Astrocyte (in vitro differentiated cells and primary cell): ENCODE measurements around the gene NCBP1. TPM values are rescaled to one million over a fixed set of nuclear protein-coding genes. Genes with fewer than 3 reads are reported as not detected.

Experiments used
- DNase-seq: peaks from one replicate; pipeline ENCODE4 v3.0.0-alpha.2; 2010; ENCODE audit warnings: low read depth
- FAIRE-seq: peaks from 2 replicates; lab custom pipeline; 2011; peaks lifted over from hg19 to GRCh38; lab: Jason Lieb, UNC
- H2AFZ ChIP-seq: 2 replicates; pipeline ENCODE4 v1.6.0; 2012; ENCODE audit warnings: low read depth, low read length, inconsistent platforms
- H3K27ac ChIP-seq: 2 replicates; pipeline ENCODE4 v1.5.1; 2011; ENCODE audit warnings: low read depth, low read length, inconsistent platforms
- H3K27me3 ChIP-seq: 2 replicates; pipeline ENCODE4 v1.6.0; 2011; ENCODE audit warnings: low read length, inconsistent platforms; ENCODE audit not compliant: insufficient read depth
- H3K36me3 ChIP-seq: 2 replicates; pipeline ENCODE4 v1.5.1; 2011; ENCODE audit warnings: low read length, inconsistent platforms; ENCODE audit not compliant: insufficient read depth
- H3K4me1 ChIP-seq: 2 replicates; pipeline ENCODE4 v1.5.1; 2011; ENCODE audit warnings: low read length, inconsistent platforms; ENCODE audit not compliant: insufficient read depth
- H3K4me2 ChIP-seq: 2 replicates; pipeline ENCODE4 v1.6.0; 2012; ENCODE audit warnings: low read length, inconsistent platforms
- H3K4me3 ChIP-seq: 2 replicates; pipeline ENCODE4 v1.5.1; 2011; ENCODE audit warnings: low read depth, mild to moderate bottlenecking, low read length, inconsistent platforms; ENCODE audit not compliant: insufficient read depth
- H3K79me2 ChIP-seq: 2 replicates; pipeline ENCODE4 v1.6.0; 2012; ENCODE audit warnings: mild to moderate bottlenecking, low read length, inconsistent platforms; ENCODE audit not compliant: insufficient read depth
- H3K9ac ChIP-seq: 2 replicates; pipeline ENCODE4 v1.6.0; 2012; ENCODE audit warnings: mild to moderate bottlenecking, low read length, inconsistent platforms
- H3K9me3 ChIP-seq: 2 replicates; pipeline ENCODE4 v1.5.1; 2012; ENCODE audit warnings: low read depth, mild to moderate bottlenecking, low read length, inconsistent platforms; ENCODE audit not compliant: insufficient read depth
- H4K20me1 ChIP-seq: 2 replicates; pipeline ENCODE4 v1.6.0; 2012; ENCODE audit warnings: low read length, inconsistent platforms; ENCODE audit not compliant: insufficient read depth
- H3K27ac Mint-ChIP-seq: one replicate; pipeline ENCODE4 v1.8.0; 2021; ENCODE audit warnings: mild to moderate bottlenecking, mixed read lengths; ENCODE audit not compliant: unreplicated experiment
- H3K27me3 Mint-ChIP-seq: one replicate; pipeline ENCODE4 v1.8.0; 2021; ENCODE audit warnings: low read depth, mixed read lengths; ENCODE audit not compliant: unreplicated experiment
- H3K36me3 Mint-ChIP-seq: one replicate; pipeline ENCODE4 v1.8.0; 2021; ENCODE audit warnings: low read depth, mixed read lengths; ENCODE audit not compliant: unreplicated experiment
- H3K4me1 Mint-ChIP-seq: one replicate; pipeline ENCODE4 v1.8.0; 2021; ENCODE audit warnings: low read depth, mixed read lengths; ENCODE audit not compliant: unreplicated experiment
- H3K4me3 Mint-ChIP-seq: one replicate; pipeline ENCODE4 v1.8.0; 2021; ENCODE audit warnings: mild to moderate bottlenecking, moderate library complexity, mixed read lengths; ENCODE audit not compliant: unreplicated experiment
- H3K9me3 Mint-ChIP-seq: one replicate; pipeline ENCODE4 v1.8.0; 2021; ENCODE audit warnings: mild to moderate bottlenecking, mixed read lengths; ENCODE audit not compliant: unreplicated experiment
- CTCF ChIP-seq: IDR thresholded peaks from 2 replicates; pipeline ENCODE4 v1.5.1; 2011; ENCODE audit warnings: low read depth, mild to moderate bottlenecking, inconsistent platforms, low read length, moderate library complexity; ENCODE audit not compliant: insufficient read depth
- EZH2 ChIP-seq: IDR thresholded peaks from 2 replicates; pipeline ENCODE4 v1.6.1; 2012; ENCODE audit warnings: mild to moderate bottlenecking, low read length, inconsistent platforms; ENCODE audit not compliant: insufficient read depth
- total RNA-seq: library from RNA; stranded (reverse); gene quantifications from 2 replicates; pipeline ENCODE4 v1.2.1, GENCODE V29; 2021

NCBP1 gene
- total RNA-seq, 1 donor from 2014 or later = 43.0 TPM

GRCh38 chr9:97675655-97676054, 42.0 kb downstream of the NCBP1 start:
- Histone ChIP-seq H2AFZ (no peak overlapping the region), H3K9me3 (no peaks in the 10 kb centered on the region), H3K36me3 (peaks cover 53% of the 10 kb centered on the region), H3K4me2 (no peak overlapping the region), H3K4me3 (no peak overlapping the region), H3K79me2 (no peaks in the 10 kb centered on the region), H3K27me3 (no peaks in the 10 kb centered on the region), H3K27ac (no peak overlapping the region), H4K20me1 (peaks cover 4% of the 10 kb centered on the region), H3K4me1 (no peaks in the 10 kb centered on the region), H3K9ac (no peak overlapping the region)
- peaks cover 2% of the 10 kb centered on the region for H3K36me3 Mint-ChIP-seq
- H3K4me1 Mint-ChIP-seq = no peaks in the 10 kb centered on the region
- no peak for DNase-seq
- H3K4me3 Mint-ChIP-seq = no peak overlapping the region
- no peaks in the 10 kb centered on the region for H3K9me3 Mint-ChIP-seq
- TF ChIP-seq CTCF = no peak
- no peak for TF ChIP-seq EZH2
- FAIRE-seq = no peak
- H3K27me3 Mint-ChIP-seq = no peaks in the 10 kb centered on the region
- H3K27ac Mint-ChIP-seq = no peak overlapping the region

GRCh38 chr9:97682242-97682641, 48.6 kb downstream of the NCBP1 start:
- peaks cover 24% of the 10 kb centered on the region for H3K36me3 ChIP-seq
- H3K9ac ChIP-seq = no peak overlapping the region
- H3K4me3 ChIP-seq = no peak overlapping the region
- H2AFZ ChIP-seq = no peak overlapping the region
- peaks cover 2% of the 10 kb centered on the region for H3K9me3 Mint-ChIP-seq
- no peak overlapping the region for H3K4me2 ChIP-seq
- H3K4me1 Mint-ChIP-seq = no peaks in the 10 kb centered on the region
- H3K27ac Mint-ChIP-seq = no peak overlapping the region
- FAIRE-seq (no peak), DNase-seq (no peak)
- no peaks in the 10 kb centered on the region for H3K4me1 ChIP-seq
- H3K36me3 Mint-ChIP-seq = peaks cover 9% of the 10 kb centered on the region
- no peaks in the 10 kb centered on the region for H3K79me2 ChIP-seq
- H3K27ac ChIP-seq = no peak overlapping the region
- H3K9me3 ChIP-seq = no peaks in the 10 kb centered on the region
- H3K4me3 Mint-ChIP-seq = no peak overlapping the region
- H4K20me1 ChIP-seq = no peaks in the 10 kb centered on the region
- no peaks in the 10 kb centered on the region for H3K27me3 Mint-ChIP-seq
- H3K27me3 ChIP-seq = no peaks in the 10 kb centered on the region
- TF ChIP-seq EZH2 = no peak
- TF ChIP-seq CTCF = no peak

DNA sequence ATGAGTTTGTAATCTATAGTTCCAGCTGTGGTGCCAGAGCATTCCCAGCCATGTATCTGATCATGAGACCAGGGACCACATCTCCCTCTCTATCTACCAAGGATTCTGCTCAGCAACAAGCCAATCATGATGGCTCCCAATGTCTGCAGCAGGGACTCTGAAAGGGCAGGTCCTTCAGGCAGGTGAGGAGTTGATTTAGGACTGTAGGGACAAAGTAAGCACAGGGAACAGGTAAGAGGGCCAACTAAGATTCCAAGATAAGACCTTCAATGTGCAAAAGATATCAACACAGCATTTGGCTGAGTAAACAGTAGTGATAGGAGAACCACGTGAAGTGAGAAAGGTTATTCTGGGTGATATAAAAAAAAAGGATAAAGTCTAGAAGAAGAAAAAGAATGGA, 55.0 kb downstream of the NCBP1 start:
- no peaks in the 10 kb centered on the region for H3K9me3 ChIP-seq
- H3K36me3 Mint-ChIP-seq = peaks cover 19% of the 10 kb centered on the region
- no peak overlapping the region for H3K9ac ChIP-seq
- H3K27me3 ChIP-seq = no peaks in the 10 kb centered on the region
- peaks cover 5% of the 10 kb centered on the region for H3K79me2 ChIP-seq
- H3K4me3 Mint-ChIP-seq = no peak overlapping the region
- no peak overlapping the region for H3K27ac Mint-ChIP-seq
- FAIRE-seq = no peak
- H3K4me2 ChIP-seq = no peak overlapping the region
- TF ChIP-seq CTCF (no peak), EZH2 (no peak)
- H2AFZ ChIP-seq = no peak overlapping the region
- H3K27me3 Mint-ChIP-seq = no peaks in the 10 kb centered on the region
- no peak overlapping the region for H3K4me3 ChIP-seq
- peaks cover 5% of the 10 kb centered on the region for H4K20me1 ChIP-seq
- DNase-seq = no peak
- no peaks in the 10 kb centered on the region for H3K9me3 Mint-ChIP-seq
- H3K27ac ChIP-seq = no peak overlapping the region
- H3K36me3 ChIP-seq = peaks cover 19% of the 10 kb centered on the region
- peaks cover 9% of the 10 kb centered on the region for H3K4me1 ChIP-seq
- peaks cover 14% of the 10 kb centered on the region for H3K4me1 Mint-ChIP-seq
